K562 (cell line): ENCODE measurements around the gene WFIKKN1. TPM values are rescaled to one million over a fixed set of nuclear protein-coding genes. Genes with fewer than 3 reads are reported as not detected.
A peak's percentile ranks its signal among the peaks of the same experiment; 100 is the strongest.

Experiments
- CHD4 ChIP-seq: fragments of 200-600 bp; sonication (generic); IDR thresholded peaks from 3 replicates; pipeline ENCODE4 v1.6.1; 2012; ENCODE audit warnings: low read depth, mild to moderate bottlenecking, mixed read lengths, low read length, inconsistent platforms; ENCODE audit not compliant: insufficient read depth, insufficient replicate concordance, poor library complexity, severe bottlenecking
- E2F6 ChIP-seq, 2 experiments: IDR thresholded peaks; 2 replicates each; pipeline ENCODE4 v1.6.1; 2011; ENCODE audit warnings: borderline replicate concordance in 1 of 2, control low read depth in 1 of 2, low read depth in 1 of 2, low read length in 1 of 2, mild to moderate bottlenecking in 1 of 2, mixed read lengths in 1 of 2, moderate library complexity in 1 of 2; ENCODE audit not compliant: insufficient read depth in 1 of 2, insufficient read length in 1 of 2, poor library complexity in 1 of 2, severe bottlenecking in 1 of 2; ENCODE audit errors: extremely low read depth in 1 of 2
- FOXA3 ChIP-seq, 2 experiments: fragments of 450-650 bp in 1 of 2; sonication (generic) in 1 of 2; formaldehyde crosslinking; IDR thresholded peaks in 1 of 2; conservative IDR thresholded peaks in 1 of 2; 2 replicates each; pipeline versions ENCODE4 v1.4.0 to v1.8.0; 2020 to 2022; ENCODE audit warnings: mild to moderate bottlenecking in 2 of 2, missing genetic modification reagents in 1 of 2
- GATAD2B ChIP-seq: fragments of 450-650 bp; IDR thresholded peaks from 2 replicates; pipeline ENCODE4 v1.6.1; 2017; ENCODE audit warnings: mild to moderate bottlenecking, borderline replicate concordance
- JUN ChIP-seq, 2 experiments: sonication (generic) in 1 of 2; formaldehyde crosslinking in 1 of 2; IDR thresholded peaks; 2 replicates each; pipeline versions ENCODE4 v1.6.1 to v1.8.0; 2012 to 2022; ENCODE audit warnings: borderline replicate concordance in 2 of 2, mild to moderate bottlenecking in 2 of 2, improper control_type of control experiment in 1 of 2, low read depth in 1 of 2, low read length in 1 of 2, missing genetic modification reagents in 1 of 2
- MEIS2 ChIP-seq: fragments of 450-650 bp; IDR thresholded peaks from 2 replicates; pipeline ENCODE4 v1.6.1; 2014; ENCODE audit warnings: mild to moderate bottlenecking; ENCODE audit not compliant: partially characterized antibody
- MNT ChIP-seq, 2 experiments: fragments of 450-650 bp; conservative IDR thresholded peaks; 2 replicates each; pipeline ENCODE4 v1.6.1; 2017; ENCODE audit warnings: mild to moderate bottlenecking in 2 of 2, moderate library complexity in 2 of 2
- MXI1 ChIP-seq: IDR thresholded peaks from 2 replicates; pipeline ENCODE4 v1.6.1; 2011; ENCODE audit warnings: low read depth, mild to moderate bottlenecking, improper control_type of control experiment, low read length
- POLR2A ChIP-seq: fragments of 450-650 bp; conservative IDR thresholded peaks from 2 replicates; pipeline ENCODE4 v1.6.1; 2016
- PTTG1 ChIP-seq: fragments of 450-650 bp; IDR thresholded peaks from 2 replicates; pipeline ENCODE4 v1.6.1; 2016; ENCODE audit warnings: low read depth, mild to moderate bottlenecking, missing genetic modification characterization, missing compliant biosample characterization
- SFPQ ChIP-seq: fragments of 200-400 bp; formaldehyde crosslinking; IDR thresholded peaks from 2 replicates; pipeline ENCODE4 v1.6.1; 2017; ENCODE audit warnings: mild to moderate bottlenecking, low read depth, low read length, moderate library complexity
- SP1 ChIP-seq: sonication (generic); formaldehyde crosslinking; IDR thresholded peaks from 2 replicates; pipeline ENCODE4 v1.8.1; 2022; ENCODE audit warnings: mild to moderate bottlenecking, missing genetic modification reagents
- TEAD1 ChIP-seq, 2 experiments: fragments of 450-650 bp in 1 of 2; sonication (generic) in 1 of 2; formaldehyde crosslinking; IDR thresholded peaks; 2 replicates each; pipeline versions ENCODE4 v1.4.0 to v1.8.0; 2020 to 2022; ENCODE audit warnings: mild to moderate bottlenecking in 2 of 2, missing genetic modification reagents in 1 of 2
- ZMIZ1 ChIP-seq, 2 experiments: fragments of 150-350 bp in 1 of 2; IDR thresholded peaks; 2 replicates each; pipeline ENCODE4 v1.6.1; 2012 to 2016; ENCODE audit warnings: low read depth in 2 of 2, low read length in 2 of 2, mild to moderate bottlenecking in 1 of 2, moderate library complexity in 1 of 2
- polyA plus RNA-seq, 8 experiments: library from polyadenylated mRNA; depleted of rRNA in 4 of 8; stranded (reverse) in 5 of 8; unstranded in 3 of 8; fragments of >200 nt; fragmentation: Nextera tagmentation in 2 of 8; fragmentation: Illumina TruSeq in 1 of 8; extraction: Ambion mirVana in 2 of 8; extraction: Trizol in 1 of 8; gene quantifications; 2 replicates each; pipeline versions ENCODE4 v1.2.1 to v1.2.3, GENCODE V29; 2011 to 2014; ENCODE audit warnings: inconsistent platforms in 1 of 8, missing spikeins in 1 of 8
- total RNA-seq, 7 experiments: library from RNA; depleted of rRNA in 6 of 7; stranded (reverse); fragments of >200 nt in 6 of 7; fragmentation: Illumina TruSeq in 2 of 7; extraction: Trizol in 2 of 7; gene quantifications; 2 replicates each; pipeline versions ENCODE4 v1.2.1 to v1.2.3, GENCODE V29; 2011 to 2021; ENCODE audit warnings: low replicate concordance in 1 of 7

The WFIKKN1 gene
- total and polyA plus RNA-seq, 9 of the 15 experiments (the other 6 are each of a cell fraction or from before 2014, with no cell fraction given): 0.14 to 1.1 (median 0.50) TPM; not detected in 4

GRCh38 chr16:641326-642188 is 10.8 kb downstream of the WFIKKN1 start, which contains the start of gene MCRIP2 (continued):
- peak; percentile 59 to 82 for TF ChIP-seq E2F6 (IDR thresholded peaks at IDR 0.05; ENCODE audit: borderline replicate concordance in 1 of 2, extremely low read depth in 1 of 2, insufficient read depth in 1 of 2, insufficient read length in 1 of 2, low read depth in 1 of 2, low read length in 1 of 2, poor library complexity in 1 of 2, severe bottlenecking in 1 of 2)
- TF ChIP-seq GATAD2B: peak; percentile 84
- TF ChIP-seq MEIS2: peak; percentile 34
- TF ChIP-seq JUN (IDR thresholded peaks at IDR 0.05; ENCODE audit: borderline replicate concordance, low read depth, low read length): no peak; the same call in 1 of the 2 replicates
- 0 out of 2 replicates have a peak, but pooled peaks have one; percentile 40 for TF ChIP-seq JUN (CRISPR knock-in tag; IDR thresholded peaks at IDR 0.05; ENCODE audit: borderline replicate concordance)
- peak in 1 of 2 experiments; percentile 47; a peak in 1 of 4 replicates for TF ChIP-seq FOXA3 (CRISPR knock-in tag; conservative IDR thresholded peaks at IDR 0.05 in 1 of 2, IDR thresholded peaks at IDR 0.05 in 1 of 2)
- peak; percentile 83 for TF ChIP-seq MXI1
- TF ChIP-seq TEAD1 (CRISPR knock-in tag; IDR thresholded peaks at IDR 0.05): 0 out of 4 replicates have a peak, but pooled peaks of 1 of the 2 experiments have one; percentile 18
- TF ChIP-seq CHD4: no peak
- TF ChIP-seq SP1 (CRISPR knock-in tag): peak; percentile 45; the same call in 1 of the 2 replicates
- TF ChIP-seq PTTG1 (tag): no peak
- TF ChIP-seq ZMIZ1 (IDR thresholded peaks at IDR 0.05; ENCODE audit: low read depth in 2 of 2, low read length in 2 of 2): 0 out of 4 replicates have a peak, but pooled peaks of 1 of the 2 experiments have one; percentile 28
- TF ChIP-seq POLR2A: peak; percentile 80
- no peak for TF ChIP-seq SFPQ
- TF ChIP-seq MNT (conservative IDR thresholded peaks at IDR 0.05): peak; percentile 26 to 68; a peak in 1 of 4 replicates
